Brain pericyte (primary cell): ENCODE results near the gene TMEM14A.
"Not testable (repeated sequence)": the region's sequence is repeated elsewhere in the genome, so short reads cannot be mapped to it uniquely, and the experiment has no call there.

Experiments
- DNase-seq: peaks from one replicate; pipeline ENCODE4 v3.0.0-alpha.2; 2012; ENCODE audit warnings: low read depth, low spot score

TMEM14A gene

DNA sequence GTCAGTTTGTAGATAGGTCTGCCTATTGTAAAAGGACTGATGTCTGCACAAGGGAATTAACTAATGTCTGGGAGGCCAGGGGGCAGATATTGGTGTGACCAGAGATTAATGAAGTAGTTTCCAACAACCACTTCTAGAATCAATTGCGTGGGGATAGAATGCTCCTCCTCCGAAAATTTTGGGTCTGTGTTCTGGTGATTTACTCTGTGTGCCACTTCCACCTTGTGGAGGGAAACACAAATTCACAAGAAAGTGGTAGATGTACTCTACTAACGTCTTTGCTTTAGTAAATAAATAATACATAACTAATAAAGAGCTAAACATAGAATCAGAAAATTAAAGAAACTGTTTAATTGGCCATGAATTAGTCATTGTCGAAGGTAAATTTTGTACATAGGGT lies 25.5 kb downstream of the TMEM14A start:
- no peak for DNase-seq

DNA sequence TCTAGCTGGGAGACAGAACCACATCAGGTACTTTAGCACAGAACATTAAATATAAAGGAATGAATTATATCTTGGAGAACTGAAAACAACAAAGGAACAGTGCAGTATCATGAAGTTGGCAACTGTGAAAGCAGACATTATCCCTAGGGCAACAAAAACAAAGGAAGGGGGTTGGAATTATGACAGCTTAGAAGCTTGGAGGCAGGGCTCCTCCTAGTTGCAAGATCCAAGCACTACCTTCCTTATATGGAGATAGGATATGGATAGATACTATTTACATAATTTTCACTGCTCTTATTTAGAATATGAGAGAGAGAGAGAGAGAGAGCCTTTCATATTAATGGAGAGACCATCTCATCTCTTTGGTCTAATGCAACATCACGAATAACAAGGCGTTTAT lies 27.0 kb downstream of the TMEM14A start:
- no peak for DNase-seq

DNA sequence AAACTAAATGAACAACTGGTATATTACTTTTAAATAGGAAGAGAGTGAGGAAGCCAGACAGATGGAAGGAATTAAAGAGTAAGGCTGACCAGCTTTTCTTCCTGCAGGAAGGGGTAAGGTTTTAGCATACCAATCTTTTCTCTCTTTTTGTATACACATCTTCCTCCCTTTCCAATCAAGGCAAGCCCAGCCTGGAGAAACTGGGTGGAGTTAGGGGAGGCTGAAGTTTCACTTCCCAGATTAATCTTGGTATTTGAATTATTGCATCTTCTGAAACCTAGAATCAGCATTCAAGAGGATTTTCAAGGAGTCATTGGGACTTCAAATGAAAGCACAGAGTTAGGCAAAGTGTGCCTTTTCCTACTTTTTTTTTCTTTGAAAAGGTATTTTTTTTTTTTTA lies 33.1 kb downstream of the TMEM14A start:
- DNase-seq = no peak

DNA sequence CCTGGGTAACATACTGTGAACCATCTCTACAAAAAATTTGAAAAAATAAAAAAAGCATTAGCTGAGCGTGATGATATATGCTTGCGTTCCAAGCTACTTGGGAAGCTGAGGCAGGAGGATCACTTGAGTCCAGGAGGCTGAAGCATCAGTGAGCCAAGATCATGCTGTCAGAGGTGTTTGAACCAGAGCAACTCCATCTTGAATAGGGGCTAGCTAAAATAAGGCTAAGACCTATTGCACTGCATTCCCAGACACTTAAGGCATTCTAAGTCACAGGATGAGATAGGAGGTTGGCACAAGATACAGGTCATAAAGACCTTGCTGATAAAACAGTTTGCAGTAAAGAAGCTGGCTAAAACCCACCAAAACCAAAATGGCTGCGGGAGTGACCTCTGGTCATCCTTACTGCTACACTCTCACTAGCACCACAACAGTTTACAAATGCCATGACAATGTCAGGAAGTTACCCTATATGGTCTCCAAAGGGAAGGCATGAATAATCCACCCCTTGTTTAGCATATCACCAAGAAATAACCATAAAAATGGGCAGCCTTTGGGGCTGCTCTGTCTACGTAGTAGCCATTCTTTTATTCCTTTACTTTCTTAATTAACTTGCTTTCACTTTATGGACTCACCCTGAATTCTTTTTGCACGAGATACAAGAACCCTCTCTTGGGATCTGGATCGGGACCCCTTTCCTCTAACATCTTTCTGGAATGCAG lies 34.0 kb downstream of the TMEM14A start:
- not testable (repeated sequence) for DNase-seq

DNA sequence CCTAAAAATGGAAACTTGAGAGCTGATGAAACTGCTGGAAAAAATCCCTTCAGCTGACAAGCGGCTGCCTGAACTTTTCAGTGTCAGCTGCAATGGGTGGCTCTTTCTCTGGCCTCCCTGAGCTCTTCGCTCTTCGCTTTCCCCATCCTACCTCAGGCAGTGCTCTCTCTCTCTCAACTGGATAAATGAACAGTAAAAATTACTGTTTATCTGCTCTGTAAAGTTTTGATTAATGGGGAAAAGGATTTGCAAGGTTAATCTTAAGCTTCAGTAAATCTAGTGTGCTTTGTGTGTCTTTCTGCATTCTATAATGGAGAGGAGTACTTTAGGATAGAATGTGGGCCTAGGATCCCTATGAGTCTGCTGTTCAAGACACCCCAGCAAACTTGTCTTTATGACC lies 35.1 kb downstream of the TMEM14A start:
- DNase-seq = no peak

DNA sequence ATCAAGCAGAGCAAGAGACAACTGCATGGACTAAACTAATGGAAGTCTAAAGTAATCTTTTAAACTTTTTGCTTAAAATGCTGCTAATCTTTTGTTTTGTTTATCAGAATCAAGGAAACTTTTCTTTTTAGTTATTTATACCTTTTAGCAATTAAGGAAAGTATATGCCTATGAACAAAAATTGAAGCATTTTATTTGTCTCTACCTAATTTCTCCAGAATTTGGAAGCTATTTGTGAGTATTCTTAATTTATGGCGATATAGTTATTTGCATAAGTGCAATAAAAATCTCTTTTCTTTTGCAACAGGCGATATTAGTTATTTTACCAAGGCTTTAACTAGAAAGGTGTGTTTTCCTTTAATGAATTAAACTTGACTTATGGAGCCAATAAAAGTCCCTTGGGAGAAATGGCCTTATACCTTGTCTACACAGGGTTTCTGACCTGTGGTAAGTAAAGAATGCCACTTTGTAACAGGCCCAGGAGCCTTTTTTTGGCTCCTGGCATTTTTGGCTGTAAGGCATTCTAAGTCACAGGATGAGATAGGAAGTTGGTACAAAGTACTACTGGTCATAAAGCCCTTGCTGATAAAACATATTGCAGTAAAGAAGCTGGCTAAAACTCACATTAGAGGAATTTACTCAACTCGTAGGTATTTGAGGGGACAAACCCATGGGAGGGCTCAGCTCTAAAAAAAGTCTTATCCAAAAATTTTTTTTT lies 37.2 kb downstream of the TMEM14A start:
- DNase-seq = no peak

DNA sequence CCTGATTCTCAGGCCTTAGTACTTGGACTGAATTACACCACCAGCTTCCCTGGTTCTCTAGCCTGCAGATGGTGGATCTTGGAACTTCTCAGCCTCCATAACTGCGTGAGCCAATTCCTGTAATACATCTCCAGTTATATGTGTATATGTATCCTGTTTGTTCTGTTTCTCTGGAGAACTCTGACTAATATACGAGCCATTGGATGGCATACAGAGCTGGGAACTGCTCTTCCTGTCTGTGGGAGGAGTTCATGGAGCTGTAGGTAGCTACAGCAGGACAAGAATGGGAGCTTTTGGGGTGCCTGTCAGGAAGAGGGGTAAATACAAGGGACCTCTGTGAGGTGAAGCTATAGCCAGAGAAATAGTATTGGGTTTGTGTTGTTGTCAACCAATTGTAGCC lies 41.2 kb downstream of the TMEM14A start:
- DNase-seq = no peak

DNA sequence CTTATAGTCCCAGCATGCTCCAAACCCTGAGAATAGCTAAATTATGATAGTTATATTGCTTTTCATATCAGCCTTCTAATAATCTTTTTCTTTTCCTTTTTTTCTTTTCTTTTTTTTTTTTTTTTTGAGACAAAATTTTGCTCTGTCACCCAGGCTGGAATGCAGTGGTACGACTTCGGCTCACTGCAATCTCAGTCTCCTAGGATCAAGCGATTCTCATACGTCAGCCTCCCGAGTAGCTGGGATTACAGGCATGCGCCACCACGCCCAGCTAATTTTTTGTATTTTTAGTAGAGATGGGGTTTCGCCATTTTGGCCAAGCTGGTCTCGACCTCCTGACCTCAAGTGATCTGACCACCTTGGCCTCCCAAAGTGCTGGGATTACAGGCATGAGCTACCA lies 43.8 kb downstream of the TMEM14A start:
- DNase-seq = not testable (repeated sequence)

DNA sequence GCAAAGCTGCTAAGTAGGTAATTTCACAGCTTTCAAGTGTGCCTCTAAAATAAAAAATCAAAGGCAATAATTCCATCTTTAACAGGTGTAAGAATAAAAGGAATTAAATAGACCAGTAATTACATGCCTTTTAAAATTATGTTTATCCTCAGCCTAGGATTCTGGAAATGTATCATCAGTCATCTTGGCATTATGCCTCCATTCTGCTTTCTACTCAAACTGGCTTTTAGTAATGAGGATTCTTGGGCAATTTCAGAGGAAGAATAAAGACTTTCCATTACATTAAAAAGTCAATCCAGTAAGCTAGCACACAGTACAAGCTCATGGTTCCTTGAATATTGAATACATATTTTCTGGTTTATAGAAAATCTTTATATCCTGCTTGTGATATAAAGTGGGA lies 47.6 kb downstream of the TMEM14A start:
- no peak for DNase-seq

DNA sequence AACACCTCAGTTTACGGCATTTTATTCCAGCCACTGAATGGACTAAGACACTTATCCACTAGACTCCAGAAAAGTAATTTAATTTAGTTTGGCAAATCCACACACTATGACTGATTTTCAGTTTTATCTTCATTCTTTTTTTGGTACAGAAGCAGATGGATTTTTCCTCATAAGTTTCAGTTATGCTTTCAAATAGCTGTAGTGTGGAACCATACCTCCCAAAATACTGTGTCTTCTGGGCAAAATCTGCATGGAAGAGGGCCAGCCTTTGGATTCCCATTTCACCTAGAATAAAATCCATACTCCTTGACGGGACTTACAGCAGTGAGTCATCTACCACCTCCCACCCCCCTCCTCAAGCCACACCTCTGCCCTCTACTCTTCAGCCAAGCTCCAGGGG lies 49.4 kb downstream of the TMEM14A start:
- no peak for DNase-seq

DNA sequence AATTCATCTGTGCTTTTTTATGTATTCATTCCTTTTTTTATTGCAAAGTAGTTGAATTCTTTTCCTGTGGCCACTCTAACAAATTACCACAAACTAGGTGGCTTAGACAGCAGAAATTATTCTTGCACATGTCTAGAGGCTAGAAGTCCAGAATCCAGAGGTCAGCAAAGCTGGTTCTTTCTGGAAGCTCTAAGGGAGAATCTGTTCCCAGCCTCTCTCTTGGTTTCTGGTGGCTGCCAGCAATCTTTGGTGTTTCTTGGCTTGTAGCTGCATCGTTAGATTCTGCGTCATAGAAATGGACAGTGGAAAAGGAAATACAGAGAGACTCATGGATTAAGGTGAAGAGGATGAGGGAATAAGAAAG lies 53.1 kb downstream of the TMEM14A start:
- no peak for DNase-seq

DNA sequence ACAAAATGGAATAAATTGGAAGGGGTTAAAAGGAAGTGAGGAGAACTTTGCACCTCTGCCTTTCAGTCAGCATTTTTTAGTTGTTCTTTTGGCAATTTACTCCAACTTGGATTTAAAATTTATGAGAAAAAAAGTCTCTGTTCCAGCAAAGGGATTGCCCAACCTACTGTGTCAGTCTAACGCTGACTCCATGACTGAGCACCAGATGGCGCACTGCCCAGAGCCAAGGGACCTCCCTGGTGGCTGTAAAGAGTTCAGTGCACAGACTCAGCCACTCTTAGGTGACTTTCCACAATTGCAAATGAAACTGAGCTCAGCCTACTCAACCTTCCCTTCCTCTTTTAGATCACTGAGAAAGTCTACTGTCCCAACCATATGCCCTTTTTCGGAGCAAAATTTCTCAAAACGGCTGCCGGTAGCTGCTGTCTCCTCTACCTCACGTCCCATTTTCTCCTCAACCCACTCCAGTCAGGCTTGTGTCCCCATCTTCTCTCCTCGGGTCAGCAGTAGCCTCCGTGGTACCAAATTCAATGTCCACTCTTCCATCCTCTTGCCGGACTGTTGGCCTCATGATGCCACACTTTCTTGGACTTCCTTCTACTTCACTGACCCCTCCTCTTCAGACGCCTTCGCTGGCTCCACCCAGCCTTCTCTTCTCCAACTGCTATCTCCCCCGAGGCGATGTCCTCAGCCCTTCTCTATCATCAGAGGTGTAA lies 53.7 kb downstream of the TMEM14A start:
- no peak for DNase-seq

DNA sequence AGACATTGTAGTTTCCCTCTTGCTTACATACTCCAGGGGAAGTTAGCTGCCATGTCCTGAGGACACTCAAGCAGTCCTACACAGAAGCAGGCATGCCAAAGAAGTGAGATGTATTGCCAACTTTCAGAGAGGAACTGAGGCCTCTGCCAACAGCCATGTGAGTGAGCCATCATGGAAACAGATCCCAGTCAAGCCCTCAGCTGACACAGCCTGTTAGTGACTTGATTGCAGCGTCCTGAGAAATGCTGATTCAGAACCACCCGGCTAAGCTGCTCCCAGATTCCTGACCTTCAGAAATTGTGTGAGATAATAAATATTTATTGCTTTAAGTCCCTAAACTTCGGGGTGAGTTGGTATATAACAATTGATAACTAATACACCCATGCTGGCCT lies 54.2 kb downstream of the TMEM14A start:
- DNase-seq = no peak

DNA sequence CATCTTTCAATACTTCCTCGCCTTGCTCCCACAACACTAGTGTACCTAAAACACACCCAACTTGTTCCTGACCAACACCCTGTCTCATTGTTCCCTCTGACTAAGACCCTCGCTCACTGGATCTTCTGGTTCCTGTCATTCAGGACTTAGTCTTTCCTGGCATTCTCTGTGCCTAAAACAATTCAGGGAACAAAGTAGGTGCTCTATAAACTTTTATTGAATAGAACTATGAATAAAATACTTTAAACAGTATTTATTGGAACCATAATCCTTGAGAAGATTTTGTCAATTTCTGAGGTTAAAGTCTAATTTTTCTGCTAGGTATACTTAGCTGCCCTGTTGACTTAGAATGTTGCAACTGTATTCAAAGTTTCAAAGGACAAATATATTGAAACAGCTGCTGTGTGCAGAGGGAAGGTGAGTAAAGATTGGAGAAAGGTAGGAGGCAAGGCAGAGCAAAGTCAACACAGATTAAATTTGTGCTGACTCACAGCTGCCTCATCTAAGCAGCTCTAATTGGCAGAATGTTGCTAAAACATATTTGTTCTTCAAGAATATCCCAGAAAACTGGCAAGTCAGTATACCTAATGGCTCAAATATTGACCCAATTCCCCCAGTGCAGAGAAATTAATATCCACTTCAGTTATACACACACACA lies 54.8 kb downstream of the TMEM14A start:
- DNase-seq = no peak

DNA sequence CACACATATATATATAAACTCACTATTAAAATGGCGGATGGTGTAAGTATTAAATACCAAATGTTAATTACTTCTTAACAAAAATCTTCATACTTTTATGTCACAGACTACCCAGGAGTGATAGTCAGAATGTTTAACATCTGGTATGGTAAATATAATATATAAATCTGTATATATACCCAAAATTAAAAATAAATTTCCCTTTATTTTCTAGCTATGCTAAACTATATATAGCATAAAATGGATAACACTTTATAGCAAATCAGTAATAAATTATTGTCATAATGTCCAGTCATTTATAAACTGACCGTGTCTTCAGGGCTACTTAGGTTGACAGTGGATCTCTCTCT lies 55.3 kb downstream of the TMEM14A start:
- DNase-seq = no peak

DNA sequence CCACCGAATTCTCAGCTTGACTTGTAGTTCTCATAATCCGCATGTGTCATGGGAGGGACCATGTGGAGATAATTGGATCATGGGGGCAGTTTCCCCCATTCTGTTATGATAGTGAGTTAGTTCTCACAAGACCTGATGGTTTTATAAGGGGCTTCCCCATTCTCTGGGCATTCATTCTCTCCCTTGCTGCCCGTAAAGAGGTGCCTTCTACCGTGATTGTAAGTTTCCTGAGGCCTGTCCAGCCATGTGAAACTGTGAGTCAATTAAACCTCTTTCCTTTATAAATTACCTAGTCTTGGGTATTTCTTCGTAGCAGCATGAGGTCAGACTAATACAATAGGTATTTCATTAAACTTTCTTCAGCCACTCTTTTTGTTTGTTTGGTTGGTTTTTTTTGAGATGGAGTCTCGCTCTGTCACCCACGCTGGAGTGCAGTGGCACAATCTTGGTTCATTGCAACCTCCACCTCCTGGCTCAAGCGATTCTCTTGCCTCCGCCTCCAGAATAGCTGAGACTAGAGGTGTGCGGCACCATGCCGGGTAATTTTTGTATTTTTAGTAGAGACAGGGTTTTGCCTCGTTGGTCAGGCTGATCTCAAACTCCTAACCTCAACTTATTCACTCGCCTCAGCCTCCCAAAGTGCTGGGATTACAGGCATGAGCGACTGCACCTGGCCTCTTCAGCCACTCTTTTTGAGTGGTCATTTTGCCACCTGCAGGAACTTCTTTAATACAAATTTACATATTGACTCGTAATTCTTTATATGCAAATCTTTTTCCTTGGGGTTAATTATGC lies 56.0 kb downstream of the TMEM14A start:
- no peak for DNase-seq

DNA sequence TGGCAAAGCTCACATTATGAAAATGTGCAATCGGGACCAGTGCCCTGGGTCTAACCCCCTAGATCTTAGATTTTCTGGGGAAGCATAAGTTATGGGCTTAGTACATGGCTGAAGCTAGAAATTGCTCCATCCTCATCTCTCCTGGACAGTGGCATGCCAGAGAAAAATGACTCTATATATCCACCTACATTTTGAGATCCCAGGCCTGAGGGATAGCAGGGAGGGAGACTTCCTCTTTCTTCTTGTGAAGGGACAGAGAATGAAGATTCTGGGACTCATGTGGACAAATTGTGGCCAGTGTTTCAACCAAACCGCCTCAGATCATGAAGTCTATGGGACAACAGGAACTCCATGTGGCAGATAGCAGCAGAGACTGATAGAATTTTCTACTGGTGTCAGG lies 57.0 kb downstream of the TMEM14A start:
- no peak for DNase-seq

DNA sequence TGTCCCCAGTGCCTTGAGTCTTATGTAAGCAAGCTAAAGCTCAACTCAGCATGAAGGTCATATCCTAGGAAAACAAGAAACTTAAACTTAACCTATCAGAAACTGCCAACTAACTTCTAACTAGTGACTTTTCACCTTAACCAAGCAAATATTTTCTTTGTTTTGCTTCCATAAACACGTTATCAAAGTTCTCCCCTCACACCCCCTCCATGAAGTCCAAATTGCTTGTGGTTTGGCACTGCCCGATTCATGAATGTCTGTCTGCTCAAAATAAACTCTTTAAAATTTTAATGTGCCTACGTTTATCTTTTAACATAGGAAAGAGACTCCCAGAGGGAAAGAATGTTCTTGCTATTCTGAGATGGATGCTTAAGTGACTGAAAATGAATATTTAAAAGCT lies 57.5 kb downstream of the TMEM14A start:
- no peak for DNase-seq

DNA sequence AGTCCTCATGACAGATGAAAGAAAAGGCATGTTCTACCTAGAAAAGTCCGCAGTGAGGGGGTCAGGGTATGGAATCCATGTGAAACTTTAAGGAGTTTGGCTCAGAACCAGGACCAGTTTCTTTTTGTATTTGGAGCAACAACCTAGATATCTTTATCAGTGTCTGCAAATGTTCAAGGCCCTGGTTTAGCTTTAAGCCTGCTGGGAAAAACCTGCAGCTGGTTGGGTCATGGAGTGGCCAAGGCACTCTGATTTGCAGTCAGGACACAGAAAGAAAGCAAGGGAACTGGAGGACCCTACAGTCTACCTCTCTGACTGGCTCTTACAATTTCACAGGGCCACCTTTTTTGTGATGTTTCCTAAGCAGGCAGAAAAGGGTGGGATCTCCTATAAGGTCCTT lies 58.7 kb downstream of the TMEM14A start:
- no peak for DNase-seq

DNA sequence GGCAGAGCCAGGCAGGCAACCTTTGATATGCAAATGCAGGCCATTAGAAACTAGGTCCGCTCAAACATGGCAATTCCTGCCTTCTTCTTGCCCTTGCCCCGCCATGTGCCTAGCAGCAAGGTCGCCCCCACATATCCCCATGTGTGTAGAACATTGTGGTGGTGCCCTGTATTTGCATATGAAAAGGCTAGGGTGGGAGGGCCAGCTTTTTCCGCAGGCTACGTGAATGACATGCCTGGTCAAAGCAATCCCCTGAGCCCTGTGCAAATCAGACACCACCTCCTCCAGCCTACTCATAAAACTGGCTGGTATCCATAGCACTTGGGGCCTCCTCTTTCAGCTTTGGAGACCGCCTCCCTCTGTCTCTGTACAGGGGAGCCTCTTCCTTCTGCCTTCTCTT lies 60.8 kb downstream of the TMEM14A start:
- DNase-seq = no peak

DNA sequence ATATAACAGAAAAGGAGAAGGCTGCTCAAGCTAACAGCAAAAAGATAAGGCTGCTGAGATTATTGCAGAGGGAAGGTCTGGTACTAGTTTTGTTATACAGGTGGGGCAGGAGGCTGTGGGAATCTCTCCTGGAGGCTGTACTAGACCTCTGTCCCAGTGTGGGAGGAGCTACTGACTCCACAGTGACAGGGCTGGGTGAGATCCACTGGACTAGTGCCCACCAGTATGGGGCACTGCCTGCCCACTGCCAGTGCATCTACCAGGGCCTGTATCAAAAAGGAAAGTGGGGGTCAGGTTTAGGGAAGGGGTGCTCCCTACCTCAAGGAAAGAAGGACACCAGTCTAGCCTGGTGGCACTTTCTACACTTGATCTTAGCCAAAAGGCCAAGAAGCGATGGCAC lies 62.3 kb downstream of the TMEM14A start:
- no peak for DNase-seq

DNA sequence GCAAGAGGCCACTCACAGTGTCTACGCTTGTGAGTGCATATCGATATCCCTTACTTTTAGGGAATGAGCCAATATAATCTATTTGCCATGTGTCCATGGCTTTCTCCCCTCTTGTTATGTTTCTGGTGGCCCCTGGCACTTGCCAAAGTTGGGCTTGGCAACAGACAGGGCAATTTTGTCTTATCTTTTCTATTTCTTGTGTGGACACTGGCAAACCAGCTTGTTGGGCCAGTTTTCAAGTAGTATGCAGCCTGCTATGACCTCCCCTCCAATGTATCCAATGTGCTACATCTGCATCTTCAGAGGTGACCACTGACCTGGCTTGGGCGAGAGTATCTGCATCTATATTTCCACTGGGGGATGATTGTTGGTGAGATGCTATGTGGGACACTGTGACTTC lies 63.2 kb downstream of the TMEM14A start:
- DNase-seq = no peak
